Measurements from ENCODE around the gene NR5A2.

GRCh38 chr1:200221614-200222282 is 194.2 kb downstream of the NR5A2 start:
- no peak for TF ChIP-seq POLR2AphosphoS5 (IDR thresholded peaks at IDR 0.05; ENCODE audit: low read depth, low read length)
- no peak for TF ChIP-seq TAF1 (IDR thresholded peaks at IDR 0.05; ENCODE audit: borderline replicate concordance, insufficient read depth, low read length)
- TF ChIP-seq REST (IDR thresholded peaks at IDR 0.05; ENCODE audit: insufficient read depth in 1 of 2, low read depth in 2 of 2, low read length in 2 of 2), result no peak
- no peak for TF ChIP-seq SIN3A (IDR thresholded peaks at IDR 0.05; ENCODE audit: borderline replicate concordance, insufficient read depth, low read length)
- TF ChIP-seq FOXP2 (optimal IDR thresholded peaks at IDR 0.05; ENCODE audit: borderline replicate concordance, extremely low read depth, extremely low read length, insufficient read depth), result no peak

Measured in PFSK-1 (cell line).